Heart left ventricle (tissue), 16 donors: ENCODE measurements around the gene KRT85. TPM values are rescaled to one million over a fixed set of nuclear protein-coding genes. Genes with fewer than 3 reads are reported as not detected.

Source experiments
- ATAC-seq, 4 donors: fragments of 200-7000 bp; cut with Tn5 transposase; one replicate each; pipeline ENCODE4 v1.9.1; 2020 to 2022; ENCODE audit warnings: moderate library complexity in 4 of 4, mild to moderate bottlenecking in 3 of 4, moderate number of reproducible peaks in 1 of 4
- DNase-seq, 5 donors: peaks; one replicate each; pipeline ENCODE4 v3.0.0-alpha.2; 2020
- H3K27ac ChIP-seq, 12 donors: fragments of 200-600 bp; sonication (generic) in 4 of 12; one replicate each; pipeline versions ENCODE4 v1.5.0 to v1.8.0; 2016 to 2022; ENCODE audit warnings: mild to moderate bottlenecking in 2 of 12
- H3K27me3 ChIP-seq, 9 donors: fragments of 200-600 bp; sonication (generic) in 2 of 9; one replicate each; pipeline versions ENCODE4 v1.5.1 to v1.8.0; 2016 to 2022; ENCODE audit warnings: mild to moderate bottlenecking in 3 of 9
- H3K36me3 ChIP-seq, 9 donors: fragments of 200-600 bp; sonication (generic) in 2 of 9; one replicate each; pipeline versions ENCODE4 v1.5.0 to v1.8.0; 2018 to 2022; ENCODE audit warnings: mild to moderate bottlenecking in 2 of 9
- H3K4me1 ChIP-seq, 12 donors: fragments of 200-600 bp; sonication (generic) in 4 of 12; one replicate each; pipeline versions ENCODE4 v1.5.0 to v1.8.0; 2016 to 2022; ENCODE audit warnings: mild to moderate bottlenecking in 3 of 12
- H3K4me3 ChIP-seq, 12 donors: fragments of 200-600 bp; sonication (generic) in 4 of 12; one replicate each; pipeline versions ENCODE4 v1.5.0 to v1.8.0; 2017 to 2022; ENCODE audit warnings: mild to moderate bottlenecking in 9 of 12, moderate library complexity in 4 of 12
- H3K9me3 ChIP-seq, 12 donors: fragments of 200-600 bp; sonication (generic) in 4 of 12; one replicate each; pipeline versions ENCODE4 v1.5.0 to v1.8.0; 2016 to 2022; ENCODE audit warnings: mild to moderate bottlenecking in 1 of 12
- CTCF ChIP-seq, 12 donors: fragments of 200-600 bp; sonication (generic) in 4 of 12; IDR thresholded peaks; one replicate each; pipeline versions ENCODE4 v1.5.0 to v1.8.0; 2018 to 2022; ENCODE audit warnings: antibody characterized with exemption in 12 of 12, mild to moderate bottlenecking in 5 of 12
- POLR2A ChIP-seq, 2 donors: fragments of 450-650 bp; IDR thresholded peaks; one replicate each; pipeline ENCODE4 v1.6.1; 2017; ENCODE audit warnings: antibody characterized with exemption in 2 of 2, mild to moderate bottlenecking in 2 of 2, moderate library complexity in 2 of 2
- WGBS, 4 donors: extraction: QIAGEN DNeasy Blood & Tissue Kit in 2 of 4; methylation state at CpG; one replicate each; pipeline versions ENCODE4 v1.1.5 to v1.1.7; 2013 to 2018; 5-methylcytosine and 5-hydroxymethylcytosine counted together
- intact Hi-C, 10 donors: fragments of 100-400 bp; cut with DNase I; formaldehyde crosslinking; loops; one replicate each; pipeline versions ENCODE4 v1.11.1 to v1.14.2; 2022
- polyA plus RNA-seq, 2 donors: library from polyadenylated mRNA; stranded (reverse); fragments of 200-250 nt; gene quantifications; one replicate each; pipeline ENCODE4 v1.2.3, GENCODE V29; 2013
- total RNA-seq, 9 donors: library from RNA; depleted of rRNA in 2 of 9; stranded (reverse); fragments of >200 nt in 2 of 9; fragmentation: NEBNext Ultra II Directional in 3 of 9; extraction: Animal tissue kit (Norgen Biotek cat#: 25700) in 3 of 9; gene quantifications; one replicate each; pipeline versions ENCODE4 v1.1.0 to v1.2.4, GENCODE V29; 2016 to 2023
- donor health status: ischemic (EF 13 %, LVEDD 7.1; RV severe dilation, severe dysfunction).
- donor health status: healthy with polysubstance abuse.
- donor health status: DM: no; HTN: yes; CAD: no.
- donor health status: DM: no; HTN: no; CAD: no.
- donor health status: ischemic (EF 25% LVEDD 6.9; RV normal size, moderate dysfunction).
- donor health status: ischemic (EF 25% LVEDD 5.7; RV mildly dilated, moderate dysfunction).
- donor health status: healthy.
- donor health status: DM: yes; HTN: yes; CAD: no.
- donor health status: ischemic (EF 35%, LVEDD 5.7; RV mildly dilated, moderate dysfunction).
- donor health status: nonischemic (EF 11% LVEDD 7.7; RV severe dilation, severe dysfunction).
- donor health status: DM: yes; HTN: yes; CAD: no.
- donor health status: PGD.
- donor health status: ischemic (EF 29% LVEDD 5.4; RV normal size, mild dysfunction).
- donor health status: nonischemic (EF 23%, LVEDD 6.1; RV moderate dilation, normal function).

KRT85 gene
- total and polyA plus RNA-seq, 11 donors = not detected

GRCh38 chr12:52344111-52344510 lies 23.2 kb downstream of the KRT85 start:
- Histone ChIP-seq H3K9me3 (peaks cover 0 to 14% (median 3%) of the 10 kb centered on the region in 12 donors), H3K4me1 (peaks cover 0 to 11% (median 0%) of the 10 kb centered on the region in 12 donors), H3K36me3 (no peaks in the 10 kb centered on the region), H3K4me3 (no peak overlapping the region), H3K27ac (no peak overlapping the region), H3K27me3 (peaks cover 0 to 4% (median 0%) of the 10 kb centered on the region in 9 donors)
- TF ChIP-seq CTCF (IDR thresholded peaks at IDR 0.05) (no peak), POLR2A (IDR thresholded peaks at IDR 0.05) (no peak)
- WGBS, 4 donors = 87 to 94% (median 90%) methylated on average over 11 to 12 of the region's 12 CpGs
- ATAC-seq = no peak
- DNase-seq = no peak
- intact Hi-C loops = no loop called here

GRCh38 chr12:52343550-52343949 lies 23.7 kb downstream of the KRT85 start:
- WGBS, 4 donors = 75 to 95% (median 91%) methylated on average over 2 of the region's 2 CpGs
- DNase-seq = no peak
- Histone ChIP-seq H3K4me1 (peaks cover 0 to 11% (median 0%) of the 10 kb centered on the region in 12 donors), H3K27ac (no peak overlapping the region), H3K27me3 (peaks cover 0 to 4% (median 0%) of the 10 kb centered on the region in 9 donors), H3K36me3 (no peaks in the 10 kb centered on the region), H3K9me3 (peaks cover 0 to 14% (median 3%) of the 10 kb centered on the region in 12 donors), H3K4me3 (no peak overlapping the region)
- no peak for TF ChIP-seq POLR2A (IDR thresholded peaks at IDR 0.05)
- no peak for TF ChIP-seq CTCF (IDR thresholded peaks at IDR 0.05)
- no peak for ATAC-seq
- intact Hi-C loops = no loop called here

GRCh38 chr12:52342781-52343490 lies 24.3 kb downstream of the KRT85 start:
- peaks cover 0 to 11% (median 0%) of the 10 kb centered on the region in 12 donors for H3K4me1 ChIP-seq
- intact Hi-C loops = no loop called here
- H3K36me3 ChIP-seq = no peaks in the 10 kb centered on the region
- H3K9me3 ChIP-seq = peaks cover 0 to 14% (median 3%) of the 10 kb centered on the region in 12 donors
- H3K27ac ChIP-seq = no peak overlapping the region
- no peak for DNase-seq
- WGBS, 4 donors = 77 to 89% (median 84%) methylated on average over 2 of the region's 2 CpGs
- no peak for ATAC-seq
- peaks cover 0 to 4% (median 0%) of the 10 kb centered on the region in 9 donors for H3K27me3 ChIP-seq
- TF ChIP-seq POLR2A (IDR thresholded peaks at IDR 0.05) (no peak), CTCF (IDR thresholded peaks at IDR 0.05) (no peak)
- H3K4me3 ChIP-seq = no peak overlapping the region

- ATAC-seq (no peak), DNase-seq (no peak)
- Histone ChIP-seq H3K4me3 (no peak overlapping the region), H3K9me3 (peaks cover 0 to 32% (median 7%) of the 10 kb centered on the region in 12 donors), H3K27me3 (peaks cover 0 to 4% (median 0%) of the 10 kb centered on the region in 9 donors), H3K36me3 (no peaks in the 10 kb centered on the region), H3K27ac (no peak overlapping the region), H3K4me1 (peaks cover 0 to 3% (median 0%) of the 10 kb centered on the region in 12 donors)
- no peak for TF ChIP-seq POLR2A (IDR thresholded peaks at IDR 0.05)
- TF ChIP-seq CTCF (IDR thresholded peaks at IDR 0.05) = no peak
- intact Hi-C loops = no loop called here
- 88 to 92% (median 90%) methylated on average over 12 to 14 of the region's 14 CpGs for WGBS, 4 donors
Measured at GRCh38 chr12:52341066-52341580, 26.2 kb downstream of the KRT85 start.
